ENCODE measurements around the gene TPCN1. TPM values are rescaled to one million over a fixed set of nuclear protein-coding genes. Genes with fewer than 3 reads are reported as not detected.

The TPCN1 gene
- total and polyA plus RNA-seq, 4 donors: 20.8 to 61.7 (median 30.7) TPM

- WGBS, 2 donors: 94 to 95% methylated on average over 12 of the region's 12 CpGs
- TF ChIP-seq, protein P1, sequence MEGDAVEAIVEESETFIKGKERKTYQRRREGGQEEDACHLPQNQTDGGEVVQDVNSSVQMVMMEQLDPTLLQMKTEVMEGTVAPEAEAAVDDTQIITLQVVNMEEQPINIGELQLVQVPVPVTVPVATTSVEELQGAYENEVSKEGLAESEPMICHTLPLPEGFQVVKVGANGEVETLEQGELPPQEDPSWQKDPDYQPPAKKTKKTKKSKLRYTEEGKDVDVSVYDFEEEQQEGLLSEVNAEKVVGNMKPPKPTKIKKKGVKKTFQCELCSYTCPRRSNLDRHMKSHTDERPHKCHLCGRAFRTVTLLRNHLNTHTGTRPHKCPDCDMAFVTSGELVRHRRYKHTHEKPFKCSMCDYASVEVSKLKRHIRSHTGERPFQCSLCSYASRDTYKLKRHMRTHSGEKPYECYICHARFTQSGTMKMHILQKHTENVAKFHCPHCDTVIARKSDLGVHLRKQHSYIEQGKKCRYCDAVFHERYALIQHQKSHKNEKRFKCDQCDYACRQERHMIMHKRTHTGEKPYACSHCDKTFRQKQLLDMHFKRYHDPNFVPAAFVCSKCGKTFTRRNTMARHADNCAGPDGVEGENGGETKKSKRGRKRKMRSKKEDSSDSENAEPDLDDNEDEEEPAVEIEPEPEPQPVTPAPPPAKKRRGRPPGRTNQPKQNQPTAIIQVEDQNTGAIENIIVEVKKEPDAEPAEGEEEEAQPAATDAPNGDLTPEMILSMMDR (IDR thresholded peaks at IDR 0.05; ENCODE audit: control extremely low read depth, extremely low read depth): no peak
- no peak overlapping the region for H3K27ac ChIP-seq (ENCODE audit: low read depth in 1 of 2, low read length in 1 of 2)
- no peaks in the 10 kb centered on the region for H3K9me3 ChIP-seq (ENCODE audit: control insufficient read depth in 4 of 4, insufficient read depth in 3 of 4, low read length in 3 of 4)
- H3K36me3 ChIP-seq (ENCODE audit: control insufficient read depth in 4 of 4, insufficient read depth in 4 of 4, low read length in 4 of 4): peaks cover 0 to 43% (median 13%) of the 10 kb centered on the region in 4 donors
- no peak for ATAC-seq (ENCODE audit: insufficient read depth, low FRiP score)
- no peak overlapping the region for H3K9ac ChIP-seq (ENCODE audit: insufficient read depth in 1 of 2, low read length in 2 of 2)
- H3K4me1 ChIP-seq (ENCODE audit: control insufficient read depth in 5 of 5, insufficient read depth in 5 of 5, low read length in 5 of 5): peaks cover 0 to 19% (median 3%) of the 10 kb centered on the region in 5 donors
- no peaks in the 10 kb centered on the region for H3K27me3 ChIP-seq (ENCODE audit: control insufficient read depth in 3 of 3, insufficient read depth in 3 of 3, low read length in 2 of 3)
- no peak overlapping the region for H3K4me3 ChIP-seq
- no peak for DNase-seq
Observed at GRCh38 chr12:113268136-113268535, 46.9 kb downstream of the TPCN1 start.

- DNase-seq (no peak), ATAC-seq (ENCODE audit: insufficient read depth, low FRiP score) (no peak)
- WGBS, 2 donors: 95% methylated on average over 19 of the region's 19 CpGs
- no peaks in the 10 kb centered on the region for H3K9me3 ChIP-seq (ENCODE audit: control insufficient read depth in 4 of 4, insufficient read depth in 3 of 4, low read length in 3 of 4)
- TF ChIP-seq, protein P1 (IDR thresholded peaks at IDR 0.05; ENCODE audit: control extremely low read depth, extremely low read depth): no peak
- peaks cover 0 to 48% (median 13%) of the 10 kb centered on the region in 4 donors for H3K36me3 ChIP-seq (ENCODE audit: control insufficient read depth in 4 of 4, insufficient read depth in 4 of 4, low read length in 4 of 4)
- no peak overlapping the region for H3K9ac ChIP-seq (ENCODE audit: insufficient read depth in 1 of 2, low read length in 2 of 2)
- no peak overlapping the region for H3K27ac ChIP-seq (ENCODE audit: low read depth in 1 of 2, low read length in 1 of 2)
- no peaks in the 10 kb centered on the region for H3K27me3 ChIP-seq (ENCODE audit: control insufficient read depth in 3 of 3, insufficient read depth in 3 of 3, low read length in 2 of 3)
- H3K4me1 ChIP-seq (ENCODE audit: control insufficient read depth in 5 of 5, insufficient read depth in 5 of 5, low read length in 5 of 5): peaks cover 0 to 19% (median 3%) of the 10 kb centered on the region in 5 donors
- no peak overlapping the region for H3K4me3 ChIP-seq
Observed at GRCh38 chr12:113268621-113269020, 47.4 kb downstream of the TPCN1 start.

- Histone ChIP-seq H3K9me3 (ENCODE audit: control insufficient read depth in 4 of 4, insufficient read depth in 3 of 4, low read length in 3 of 4) (no peaks in the 10 kb centered on the region), H3K9ac (ENCODE audit: insufficient read depth in 1 of 2, low read length in 2 of 2) (no peak overlapping the region), H3K27ac (ENCODE audit: low read depth in 1 of 2, low read length in 1 of 2) (no peak overlapping the region), H3K27me3 (ENCODE audit: control insufficient read depth in 3 of 3, insufficient read depth in 3 of 3, low read length in 2 of 3) (no peaks in the 10 kb centered on the region), H3K36me3 (ENCODE audit: control insufficient read depth in 4 of 4, insufficient read depth in 4 of 4, low read length in 4 of 4) (peaks cover 0 to 50% (median 13%) of the 10 kb centered on the region in 4 donors), H3K4me3 (no peak overlapping the region), H3K4me1 (ENCODE audit: control insufficient read depth in 5 of 5, insufficient read depth in 5 of 5, low read length in 5 of 5) (peaks cover 0 to 19% (median 3%) of the 10 kb centered on the region in 5 donors)
- WGBS, 2 donors: 97 to 98% methylated on average over 12 of the region's 12 CpGs
- DNase-seq: no peak
- no peak for ATAC-seq (ENCODE audit: insufficient read depth, low FRiP score)
- TF ChIP-seq, protein P1 (IDR thresholded peaks at IDR 0.05; ENCODE audit: control extremely low read depth, extremely low read depth): no peak
Observed at GRCh38 chr12:113269257-113269943, 48.1 kb downstream of the TPCN1 start.

GRCh38 chr12:113270709-113271009, 49.4 kb downstream of the TPCN1 start:
- no peak overlapping the region for H3K27ac ChIP-seq (ENCODE audit: low read depth in 1 of 2, low read length in 1 of 2)

More at GRCh38 chr12:113270709-113271009, 49.4 kb downstream of the TPCN1 start:
- DNase-seq (no peak), ATAC-seq (ENCODE audit: insufficient read depth, low FRiP score) (no peak)
- Histone ChIP-seq H3K9me3 (ENCODE audit: control insufficient read depth in 4 of 4, insufficient read depth in 3 of 4, low read length in 3 of 4) (no peaks in the 10 kb centered on the region), H3K4me3 (no peak overlapping the region), H3K36me3 (ENCODE audit: control insufficient read depth in 4 of 4, insufficient read depth in 4 of 4, low read length in 4 of 4) (peaks cover 0 to 48% (median 16%) of the 10 kb centered on the region in 4 donors), H3K27me3 (ENCODE audit: control insufficient read depth in 3 of 3, insufficient read depth in 3 of 3, low read length in 2 of 3) (no peaks in the 10 kb centered on the region), H3K4me1 (ENCODE audit: control insufficient read depth in 5 of 5, insufficient read depth in 5 of 5, low read length in 5 of 5) (peaks cover 0 to 19% (median 3%) of the 10 kb centered on the region in 5 donors), H3K9ac (ENCODE audit: insufficient read depth in 1 of 2, low read length in 2 of 2) (no peak overlapping the region)
- WGBS, 2 donors: 98% methylated on average over 11 of the region's 11 CpGs
- TF ChIP-seq, protein P1 (IDR thresholded peaks at IDR 0.05; ENCODE audit: control extremely low read depth, extremely low read depth): no peak
